Left lung (tissue), 10 donors: ENCODE measurements around the gene CAPN13. TPM values are rescaled to one million over a fixed set of nuclear protein-coding genes. Genes with fewer than 3 reads are reported as not detected.

Source experiments
- ATAC-seq: fragments of 200-7000 bp; cut with Tn5 transposase; one replicate; pipeline ENCODE4 v1.9.1; 2020; ENCODE audit warnings: moderate library complexity
- DNase-seq, 4 donors: peaks; one replicate each; pipeline ENCODE4 v3.0.0-alpha.2; 2013 to 2020
- H3K27ac ChIP-seq, 2 donors: fragments of 200-600 bp; sonication (generic) in 1 of 2; one replicate each; pipeline versions ENCODE4 v1.5.0 to v1.8.0; 2020 to 2021
- H3K27me3 ChIP-seq, 2 donors: fragments of 200-600 bp; sonication (generic) in 1 of 2; one replicate each; pipeline versions ENCODE4 v1.5.0 to v1.8.0; 2020 to 2021
- H3K36me3 ChIP-seq, 2 donors: fragments of 200-600 bp; sonication (generic) in 1 of 2; one replicate each; pipeline versions ENCODE4 v1.5.0 to v1.8.0; 2020 to 2021
- H3K4me1 ChIP-seq, 2 donors: fragments of 200-600 bp; one replicate each; pipeline ENCODE4 v1.8.0; 2021
- H3K4me3 ChIP-seq, 2 donors: fragments of 200-600 bp; sonication (generic) in 1 of 2; one replicate each; pipeline versions ENCODE4 v1.5.0 to v1.8.0; 2020 to 2021; ENCODE audit warnings: mild to moderate bottlenecking in 1 of 2
- H3K9me3 ChIP-seq, 2 donors: fragments of 200-600 bp; sonication (generic) in 1 of 2; one replicate each; pipeline versions ENCODE4 v1.5.0 to v1.8.0; 2020 to 2021
- CTCF ChIP-seq, 2 donors: fragments of 200-600 bp; sonication (generic) in 1 of 2; IDR thresholded peaks; one replicate each; pipeline versions ENCODE4 v1.5.0 to v1.8.0; 2021; ENCODE audit warnings: antibody characterized with exemption in 2 of 2
- intact Hi-C, 2 donors: fragments of 100-400 bp; cut with DNase I; formaldehyde crosslinking; loops; one replicate each; pipeline versions ENCODE4 v1.11.2 to v1.14.2; 2022
- polyA plus RNA-seq, 6 donors: library from polyadenylated mRNA; unstranded; fragments of 120-200 nt; gene quantifications; one replicate each; pipeline ENCODE4 v1.2.1, GENCODE V29; 2013; ENCODE audit not compliant: insufficient read length in 6 of 6
- total RNA-seq, 2 donors: library from RNA; stranded (reverse); fragmentation: NEBNext Ultra II Directional; extraction: Animal tissue kit (Norgen Biotek cat#: 25700); gene quantifications; one replicate each; pipeline ENCODE4 v1.2.1, GENCODE V29; 2021
- donor health status: DM: no; HTN: yes; CAD: no.
- donor health status: DM: no; HTN: no; CAD: no.

CAPN13 gene
- total and polyA plus RNA-seq, 8 donors, result 1.1 to 14.9 (median 1.5) TPM

DNA sequence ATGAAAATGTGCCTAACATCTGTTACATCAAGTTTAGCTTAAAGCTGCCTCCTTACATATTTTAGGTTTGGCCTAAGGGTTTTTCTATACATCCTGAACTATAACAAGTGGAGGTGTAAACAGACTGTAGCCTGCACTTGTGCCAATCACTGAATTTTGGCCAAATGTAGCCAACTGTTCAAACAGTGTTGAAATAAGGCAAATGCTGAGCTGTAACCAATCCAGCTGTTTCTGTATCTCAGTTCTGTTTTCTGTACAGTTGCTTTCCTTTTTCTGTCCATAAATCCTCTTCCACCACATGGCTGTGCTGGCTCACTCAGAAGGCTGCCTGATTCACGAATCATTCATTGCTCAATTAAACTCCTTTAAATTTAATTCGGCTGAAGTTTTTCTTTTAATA, 19.2 kb upstream of the CAPN13 start:
- intact Hi-C loops, result no loop called here
- DNase-seq, result no peak
- H3K36me3 ChIP-seq, result no peaks in the 10 kb centered on the region
- H3K27me3 ChIP-seq, result no peaks in the 10 kb centered on the region
- H3K4me3 ChIP-seq, result no peak overlapping the region
- peaks cover 0 to 16% of the 10 kb centered on the region in 2 donors for H3K9me3 ChIP-seq
- no peaks in the 10 kb centered on the region for H3K4me1 ChIP-seq
- TF ChIP-seq CTCF (IDR thresholded peaks at IDR 0.05), result no peak
- no peak for ATAC-seq
- H3K27ac ChIP-seq, result no peak overlapping the region

DNA sequence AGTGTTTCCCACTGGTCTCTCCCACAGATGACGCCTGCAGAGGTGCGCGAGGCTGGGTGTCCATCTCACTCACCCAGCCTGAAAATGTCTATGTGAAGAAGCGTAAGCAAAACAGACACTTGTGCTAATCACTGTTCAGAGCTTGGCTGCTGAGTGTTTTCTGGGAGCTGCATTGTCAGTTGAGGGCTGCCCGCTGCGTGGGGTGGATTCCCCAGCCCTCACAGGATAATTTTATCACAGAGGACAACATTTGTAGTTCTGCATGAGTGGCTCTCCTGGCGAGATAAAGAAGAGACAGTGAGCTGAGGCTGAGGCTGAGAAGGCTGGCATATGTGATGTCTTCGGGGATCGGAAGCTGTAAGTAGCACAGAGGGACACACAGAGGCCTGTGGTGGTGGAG, 16.2 kb upstream of the CAPN13 start:
- Histone ChIP-seq H3K4me3 (no peak overlapping the region), H3K4me1 (no peaks in the 10 kb centered on the region), H3K27ac (no peak overlapping the region), H3K27me3 (no peaks in the 10 kb centered on the region), H3K36me3 (no peaks in the 10 kb centered on the region), H3K9me3 (peaks cover 0 to 12% of the 10 kb centered on the region in 2 donors)
- no peak for DNase-seq
- intact Hi-C loops, result no loop called here
- no peak for ATAC-seq
- TF ChIP-seq CTCF (IDR thresholded peaks at IDR 0.05), result no peak

DNA sequence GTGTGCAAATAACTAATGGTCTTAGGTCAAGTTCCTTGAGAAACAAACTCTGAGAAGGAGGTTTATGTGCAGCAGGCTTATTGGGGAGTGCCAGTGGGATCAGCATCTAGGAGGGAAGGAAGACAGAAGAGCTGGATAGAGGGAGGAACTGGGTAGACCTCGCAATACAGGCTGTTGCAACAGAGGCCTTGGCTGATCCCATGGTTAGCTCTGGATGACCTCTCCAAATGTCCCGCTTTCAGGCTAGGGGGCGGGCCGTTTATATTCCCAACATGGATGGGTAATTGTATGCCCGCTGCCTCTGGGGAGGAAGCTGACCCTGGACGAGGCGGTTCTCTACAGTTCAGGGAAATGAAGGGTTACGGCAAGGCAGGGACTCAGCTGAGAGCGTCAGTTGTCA, 14.7 kb upstream of the CAPN13 start:
- no peak for DNase-seq
- intact Hi-C loops, result no loop called here
- no peak for ATAC-seq
- Histone ChIP-seq H3K4me1 (no peaks in the 10 kb centered on the region), H3K4me3 (no peak overlapping the region), H3K9me3 (peaks cover 0 to 8% of the 10 kb centered on the region in 2 donors), H3K36me3 (no peaks in the 10 kb centered on the region), H3K27me3 (no peaks in the 10 kb centered on the region), H3K27ac (no peak overlapping the region)
- no peak for TF ChIP-seq CTCF (IDR thresholded peaks at IDR 0.05)

DNA sequence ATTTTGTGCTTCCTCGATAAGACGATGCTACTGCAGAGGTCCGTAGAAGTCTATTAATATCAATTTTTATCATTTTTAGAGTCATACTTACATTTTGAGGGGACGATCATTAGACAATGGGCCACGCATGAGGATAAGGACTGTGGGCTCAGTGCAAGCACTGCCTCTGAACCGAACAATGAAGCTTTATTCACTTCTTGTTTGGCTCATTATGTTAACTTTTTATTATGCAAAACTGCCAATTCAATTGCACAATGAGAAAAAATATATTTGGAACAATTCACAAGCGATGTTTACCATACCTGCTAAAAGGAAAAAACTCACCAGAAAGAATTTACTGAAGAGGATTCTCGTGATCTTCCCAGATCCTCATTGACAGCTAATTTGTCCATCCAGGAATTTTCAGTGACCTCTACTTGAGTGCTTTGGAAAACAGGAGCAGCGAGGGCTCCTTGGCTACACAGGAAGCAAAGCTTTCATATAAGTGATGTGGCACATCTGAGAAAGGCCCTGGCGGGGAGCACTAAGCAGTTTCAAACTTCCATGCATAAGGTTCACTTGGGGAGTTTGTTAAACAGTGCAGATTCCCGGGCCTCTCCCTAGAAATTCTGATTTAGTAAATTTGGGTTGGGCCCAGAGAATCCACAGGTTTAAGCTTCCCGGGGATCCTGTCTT, 13.3 kb upstream of the CAPN13 start:
- Histone ChIP-seq H3K27me3 (no peaks in the 10 kb centered on the region), H3K9me3 (no peaks in the 10 kb centered on the region), H3K27ac (no peak overlapping the region), H3K4me3 (no peak overlapping the region), H3K4me1 (no peaks in the 10 kb centered on the region), H3K36me3 (no peaks in the 10 kb centered on the region)
- intact Hi-C loops, result no loop called here
- no peak for ATAC-seq
- no peak for DNase-seq
- no peak for TF ChIP-seq CTCF (IDR thresholded peaks at IDR 0.05)

GRCh38 chr2:30809938-30810337, 2.7 kb upstream of the CAPN13 start:
- TF ChIP-seq CTCF (IDR thresholded peaks at IDR 0.05), result no peak
- DNase-seq, result no peak
- no peak overlapping the region for H3K27ac ChIP-seq
- no peaks in the 10 kb centered on the region for H3K9me3 ChIP-seq
- intact Hi-C loops, result no loop called here
- no peaks in the 10 kb centered on the region for H3K27me3 ChIP-seq
- H3K36me3 ChIP-seq, result no peaks in the 10 kb centered on the region
- H3K4me3 ChIP-seq, result no peak overlapping the region
- ATAC-seq, result no peak
- no peaks in the 10 kb centered on the region for H3K4me1 ChIP-seq
